ENCODE results near the gene FSTL3.
"Not testable (repeated sequence)": the region's sequence is repeated elsewhere in the genome, so short reads cannot be mapped to it uniquely, and the experiment has no call there.

The FSTL3 gene

DNA sequence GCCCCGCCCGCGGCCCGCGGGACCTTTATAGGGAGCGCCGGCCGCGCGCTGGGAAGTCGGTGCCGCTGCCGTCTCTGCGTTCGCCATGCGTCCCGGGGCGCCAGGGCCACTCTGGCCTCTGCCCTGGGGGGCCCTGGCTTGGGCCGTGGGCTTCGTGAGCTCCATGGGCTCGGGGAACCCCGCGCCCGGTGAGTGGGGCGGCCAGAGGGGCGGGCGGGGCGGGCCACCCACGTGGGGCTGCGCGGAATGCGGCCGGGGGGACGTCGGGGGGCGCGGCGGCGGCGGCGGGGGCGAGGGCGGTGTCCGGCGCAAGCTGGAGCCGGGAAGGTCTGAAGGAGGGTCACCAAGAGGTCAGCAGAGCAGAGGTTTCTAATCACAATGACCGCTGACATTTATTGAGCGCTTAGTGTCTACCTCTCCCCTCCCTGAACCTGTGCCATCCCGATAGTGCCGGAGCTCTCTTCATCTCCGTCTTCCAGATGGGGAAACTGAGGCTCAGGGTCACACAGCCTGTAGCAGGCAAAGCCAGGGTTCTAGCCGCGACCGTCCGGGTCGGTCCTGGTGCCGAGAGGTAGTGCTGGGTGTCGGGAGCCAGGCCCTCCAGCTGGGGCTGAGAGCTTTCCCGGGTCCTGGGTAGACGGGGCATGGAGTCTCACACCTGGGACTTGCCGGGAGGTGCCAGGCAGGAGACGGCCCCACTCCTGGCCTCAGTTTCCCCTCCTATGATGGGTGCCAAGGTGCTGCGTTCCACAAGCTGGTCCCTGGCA, at the start of gene FSTL3:
TSS of gene FSTL3 (plus strand) at position 54 of the 767 bp plus-strand sequence. CDS start at position 86, 32 bp downstream.
- no peak for DNase-seq

DNA sequence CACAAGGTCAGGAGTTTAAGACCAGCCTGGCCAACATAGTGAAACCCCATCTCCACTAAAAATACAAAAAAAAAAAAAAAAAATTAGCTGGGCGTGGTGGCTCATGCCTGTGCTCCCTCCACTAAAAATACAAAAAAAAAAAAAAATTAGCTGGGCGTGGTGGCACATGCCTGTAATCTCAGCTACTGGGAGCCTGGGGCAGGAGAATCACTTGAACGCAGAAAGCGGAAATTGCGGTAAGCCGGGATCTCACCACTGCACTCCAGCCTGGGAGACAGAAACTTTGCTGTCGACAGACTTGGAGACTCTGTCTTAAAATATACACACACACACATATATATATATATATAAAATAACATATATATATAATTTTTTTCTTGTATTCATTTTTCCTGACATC, 49.6 kb upstream of the FSTL3 start:
- DNase-seq, result not testable (repeated sequence)

DNA sequence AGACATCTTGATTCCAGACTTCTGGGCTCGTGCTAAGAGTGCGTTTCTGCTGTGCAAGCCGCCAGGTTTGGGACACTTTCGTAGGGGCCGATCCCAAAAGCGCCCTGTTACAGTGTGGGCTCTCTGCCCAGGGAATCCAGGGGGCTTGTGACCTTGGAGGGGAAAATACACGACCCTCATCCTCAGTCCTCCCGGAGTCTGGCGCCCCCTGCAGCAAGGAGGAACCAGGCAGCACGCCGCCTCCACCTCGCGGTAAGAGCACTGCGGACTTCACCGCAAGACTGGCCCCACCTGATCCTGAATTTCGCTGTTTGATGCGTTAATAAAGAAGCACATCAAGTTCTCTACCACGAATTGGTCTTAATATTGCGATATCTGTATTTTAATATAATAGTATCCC, 48.0 kb upstream of the FSTL3 start:
- DNase-seq, result no peak

DNA sequence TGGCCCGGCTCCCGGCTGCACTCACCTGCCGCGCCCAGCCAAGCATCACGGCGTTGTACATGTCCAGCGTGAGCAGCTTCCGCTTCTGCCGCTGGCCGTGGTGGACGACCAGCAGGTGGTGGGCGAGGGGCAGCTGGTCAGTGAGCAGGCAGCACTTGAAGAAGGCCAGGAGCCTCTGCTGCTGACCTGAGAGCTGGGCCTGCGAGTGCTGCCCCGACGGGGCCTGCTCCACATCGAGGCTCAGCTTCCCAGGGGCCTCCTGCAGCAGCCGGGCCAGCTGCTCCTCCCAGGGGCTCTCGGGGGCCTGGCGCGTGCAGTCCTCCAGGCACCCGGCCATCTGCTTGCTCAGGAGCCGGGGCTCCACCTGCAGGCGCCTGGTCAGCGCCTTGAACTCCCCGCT, 46.7 kb upstream of the FSTL3 start:
- not testable (repeated sequence) for DNase-seq

DNA sequence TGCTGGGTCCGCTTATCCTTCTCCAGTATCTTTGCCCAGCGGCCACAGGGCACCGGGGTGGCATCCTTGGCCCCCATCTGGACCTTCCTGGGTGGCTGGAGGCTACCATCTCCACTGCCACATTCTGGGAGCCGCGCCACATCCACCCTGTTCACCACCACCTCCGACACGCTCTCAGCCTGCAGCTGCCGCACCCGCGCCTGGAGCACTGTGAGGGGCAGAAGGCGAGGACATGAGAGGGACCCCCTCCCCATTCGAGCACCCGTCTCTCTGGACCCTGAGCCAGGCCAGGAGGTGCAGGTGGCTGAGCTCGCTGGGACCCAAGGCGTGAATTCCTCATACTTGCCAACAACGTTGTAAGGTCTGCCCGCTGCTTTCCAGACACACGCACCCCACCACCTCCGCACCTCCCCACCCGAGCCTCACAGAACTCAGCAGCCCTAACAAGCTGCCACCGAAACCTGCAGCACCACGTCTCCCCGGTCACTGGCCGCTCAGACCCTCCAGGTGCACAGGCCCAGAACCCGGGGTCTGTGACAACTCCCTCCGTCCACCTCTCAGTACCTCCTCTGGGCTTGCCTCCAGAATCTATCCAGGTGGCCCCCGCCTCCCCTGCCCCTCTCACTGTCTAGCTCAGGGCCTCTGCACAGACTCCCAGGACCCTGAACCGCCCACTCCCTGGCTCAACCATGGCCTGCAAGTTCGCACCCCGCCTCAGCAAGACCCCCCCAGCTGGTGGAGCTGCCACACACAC, 46.1 kb upstream of the FSTL3 start:
- DNase-seq, result no peak

DNA sequence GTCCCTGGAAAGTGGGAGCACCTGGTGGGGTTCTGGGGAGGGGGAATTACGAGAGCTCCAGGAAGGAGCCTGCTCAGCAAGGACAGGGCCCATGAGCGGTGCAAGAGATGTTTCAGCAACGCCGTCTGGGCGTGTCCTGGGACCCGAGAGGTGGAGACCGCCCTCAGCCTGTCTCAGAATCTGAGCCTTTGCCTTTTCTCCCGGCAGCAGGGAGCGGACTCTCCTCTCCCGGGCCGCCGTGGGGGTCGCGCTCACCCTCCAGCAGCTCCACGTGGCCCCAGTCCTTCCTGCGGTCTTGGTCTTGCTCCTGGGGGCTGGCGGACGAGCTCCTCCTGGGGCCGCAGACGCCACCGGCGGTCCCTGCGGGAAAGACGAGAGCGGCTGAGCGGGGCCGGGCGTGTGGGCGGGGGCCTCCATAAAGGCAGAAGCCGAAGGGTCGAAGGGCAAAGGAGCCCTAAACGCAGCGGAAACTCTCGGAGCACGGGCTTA, 43.6 kb upstream of the FSTL3 start:
- DNase-seq, result no peak

DNA sequence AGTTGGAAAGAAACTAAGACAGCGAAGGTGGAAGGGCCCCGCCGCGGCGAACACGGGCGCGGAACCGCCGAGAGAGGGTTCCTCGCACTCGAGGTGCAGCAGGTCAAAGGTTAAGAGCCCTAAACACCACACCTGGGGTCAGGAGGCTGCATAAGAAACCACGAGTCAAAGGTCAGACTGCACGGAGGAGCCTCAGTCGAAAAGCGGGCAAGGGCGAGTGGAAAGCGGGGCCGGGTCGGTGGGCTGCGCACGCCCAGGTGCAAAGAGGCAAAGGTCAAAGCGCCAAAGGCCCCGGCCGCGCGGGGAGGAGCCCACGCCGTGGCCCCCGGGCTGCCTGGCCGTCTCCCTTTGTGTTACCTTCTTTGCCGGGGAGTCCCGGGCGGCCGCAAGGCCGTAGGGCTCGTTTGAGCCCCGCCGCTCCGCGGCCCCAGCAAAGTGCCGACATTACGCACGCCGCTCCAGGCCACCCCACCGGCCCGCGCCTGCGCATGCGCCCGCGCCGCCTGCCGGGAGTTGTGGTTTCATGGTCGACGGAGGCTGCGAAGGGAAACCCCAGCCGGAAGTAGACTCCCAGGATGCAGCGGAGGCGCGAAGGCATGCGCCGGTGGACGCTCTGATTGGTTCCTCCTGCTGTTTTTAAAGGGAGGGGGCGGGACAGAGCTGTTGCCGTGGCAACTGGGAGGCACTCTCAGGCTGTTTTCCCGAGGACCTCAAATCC, 43.0 kb upstream of the FSTL3 start, which contains the start of gene POLRMT:
TSS of gene POLRMT (minus strand) at position 470 of the 718 bp plus-strand sequence. CDS start at position 445, 25 bp downstream.
- peak; percentile 98 for DNase-seq

DNA sequence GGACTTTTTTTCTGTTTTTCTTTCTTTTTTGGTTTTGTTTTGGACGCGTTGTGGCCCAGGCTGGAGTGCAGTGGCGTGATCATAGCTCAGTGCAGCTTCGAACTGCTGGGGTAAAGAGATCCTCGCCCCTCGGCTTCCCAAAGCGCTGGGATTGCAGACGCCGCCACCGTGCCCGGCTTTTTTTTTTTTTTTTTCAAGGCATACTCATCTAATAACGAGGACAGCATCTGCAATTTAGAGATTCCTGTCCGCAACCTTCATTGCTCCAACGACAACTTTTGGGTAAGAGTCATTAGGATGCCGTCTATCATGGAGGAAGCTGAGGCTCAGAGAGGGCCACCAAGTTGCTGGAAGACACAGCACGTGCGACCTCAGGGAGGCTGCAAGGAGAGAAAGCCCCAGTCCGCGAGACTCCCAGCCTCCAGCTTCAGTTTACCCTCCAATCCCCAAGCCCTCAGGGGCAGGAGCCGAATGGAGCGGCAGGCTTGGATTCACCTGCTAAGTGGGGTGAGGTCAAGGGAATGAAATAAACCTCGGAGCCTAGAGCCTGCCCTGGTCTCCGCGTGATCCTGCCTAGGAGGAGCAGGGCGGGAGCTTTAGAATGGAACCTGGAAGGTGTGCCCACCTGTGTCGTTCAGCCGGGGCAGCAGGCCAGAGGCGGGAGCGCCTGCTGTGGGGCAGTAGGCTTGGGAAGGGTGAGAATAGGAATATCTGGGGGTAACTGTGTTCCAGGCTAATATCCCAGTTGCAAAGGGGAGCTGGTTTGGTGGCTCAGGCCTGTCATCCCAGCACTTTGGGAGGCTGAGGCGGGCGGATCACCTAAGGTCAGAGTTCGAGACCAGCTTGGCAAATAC, 42.2 kb upstream of the FSTL3 start:
- DNase-seq, result no peak

DNA sequence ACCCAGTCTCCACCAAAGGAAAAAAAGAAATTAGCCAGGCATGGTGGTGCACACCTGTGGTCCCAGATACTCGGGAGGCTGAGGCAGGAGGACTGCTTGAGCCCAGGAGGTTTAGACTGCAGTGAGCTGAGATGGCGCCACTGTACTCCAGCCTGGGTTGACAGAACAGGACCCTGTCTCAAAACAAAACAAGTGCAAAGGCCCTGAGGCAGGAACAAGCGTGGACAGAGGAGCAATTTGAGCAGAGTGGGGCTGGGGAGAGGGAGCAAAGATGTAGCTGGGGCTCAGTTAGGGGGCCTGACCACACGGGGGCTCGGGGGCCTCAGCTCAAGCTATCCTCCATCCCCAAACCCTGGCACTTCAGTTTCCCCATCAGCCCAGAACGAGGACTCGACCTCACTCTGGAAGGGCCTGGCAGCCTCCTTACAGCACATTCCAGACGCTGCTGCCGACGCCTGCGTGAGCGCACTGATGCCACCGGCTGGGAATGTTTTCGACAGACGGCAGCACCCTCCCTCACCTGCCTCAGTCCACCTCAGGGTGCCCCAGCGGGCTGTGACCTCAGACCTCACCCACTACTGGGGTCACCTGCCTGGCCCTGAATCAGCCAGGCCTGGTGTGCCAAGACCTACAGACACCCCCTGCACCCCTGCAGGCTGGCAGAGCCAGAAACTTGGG, 41.1 kb upstream of the FSTL3 start:
- DNase-seq, result no peak

DNA sequence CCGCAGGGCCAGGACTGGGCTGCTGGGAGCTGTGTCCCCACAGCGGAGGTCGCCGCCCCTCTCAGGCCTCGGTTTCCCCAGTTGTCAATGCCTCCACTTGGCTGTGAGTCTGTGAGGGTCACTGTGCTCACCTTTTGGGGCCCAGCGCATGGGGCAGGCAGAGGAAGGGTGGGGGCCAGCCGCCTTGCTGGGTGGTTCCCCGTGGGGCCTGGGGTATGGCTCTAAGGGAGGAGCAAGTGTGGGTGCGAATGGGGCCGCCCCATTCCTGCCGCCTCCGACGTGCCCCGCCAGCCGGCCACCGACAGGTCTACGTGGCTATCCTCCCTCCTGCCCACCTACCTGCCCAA, 37.3 kb upstream of the FSTL3 start:
- DNase-seq, result no peak

DNA sequence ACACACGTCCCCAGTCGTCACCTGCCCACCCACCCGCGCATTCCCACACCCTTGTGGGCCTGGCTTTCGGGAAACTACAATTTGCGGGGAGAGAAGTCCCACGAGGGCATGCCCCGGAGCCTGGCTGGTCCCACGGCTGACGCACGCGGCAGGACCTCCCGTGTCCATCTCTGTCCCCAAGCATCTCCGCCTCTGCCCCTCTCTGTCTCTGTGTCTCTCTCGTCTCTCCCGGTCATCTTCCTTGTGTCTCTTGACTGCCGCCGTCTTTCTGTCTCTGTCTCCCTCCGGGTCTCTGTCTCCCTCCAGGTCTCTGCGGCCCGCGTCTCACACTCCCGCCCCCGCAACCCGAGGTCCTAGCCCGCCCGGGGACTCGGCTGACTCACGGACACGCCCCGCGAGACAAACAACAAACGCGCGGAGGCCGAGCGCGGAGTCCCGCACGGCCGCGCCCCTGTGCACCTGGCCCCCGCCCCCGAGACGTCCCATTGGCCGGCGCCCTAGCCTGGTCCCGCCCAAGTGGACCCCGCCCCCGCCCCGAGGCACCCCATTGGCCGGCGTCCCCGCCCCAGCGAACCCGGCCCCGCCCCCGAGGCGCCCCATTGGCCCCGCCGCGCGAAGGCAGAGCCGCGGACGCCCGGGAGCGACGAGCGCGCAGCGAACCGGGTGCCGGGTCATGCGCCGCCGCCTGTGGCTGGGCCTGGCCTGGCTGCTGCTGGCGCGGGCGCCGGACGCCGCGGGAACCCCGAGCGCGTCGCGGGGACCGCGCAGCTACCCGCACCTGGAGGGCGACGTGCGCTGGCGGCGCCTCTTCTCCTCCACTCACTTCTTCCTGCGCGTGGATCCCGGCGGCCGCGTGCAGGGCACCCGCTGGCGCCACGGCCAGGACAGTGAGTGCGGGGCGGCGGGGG, 36.7 kb upstream of the FSTL3 start, which contains the start of gene FGF22:
TSS of gene FGF22 (plus strand) at position 627 of the 908 bp plus-strand sequence. CDS start at position 674, 47 bp downstream.
- peak; percentile 89 for DNase-seq

DNA sequence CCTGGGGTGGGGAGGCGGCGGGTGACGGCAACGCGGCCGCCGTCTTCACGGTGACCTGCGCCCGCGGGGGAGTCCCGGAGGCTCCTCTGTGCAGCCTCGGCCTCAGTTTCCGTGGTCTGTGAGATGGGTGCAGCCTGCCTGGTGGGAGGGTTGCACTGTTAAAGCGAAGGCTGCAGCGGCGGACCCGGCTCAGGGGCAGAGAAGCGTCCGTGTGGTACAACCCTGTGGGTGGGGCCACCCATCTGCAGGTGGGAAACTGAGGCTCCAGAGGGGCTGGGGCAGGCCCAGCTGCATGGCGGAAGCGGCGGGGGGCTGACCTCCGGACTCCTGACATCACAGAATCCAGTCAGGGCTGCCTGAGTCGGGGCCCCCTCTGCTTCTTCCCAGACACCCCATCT, 36.0 kb upstream of the FSTL3 start:
- DNase-seq, result no peak

DNA sequence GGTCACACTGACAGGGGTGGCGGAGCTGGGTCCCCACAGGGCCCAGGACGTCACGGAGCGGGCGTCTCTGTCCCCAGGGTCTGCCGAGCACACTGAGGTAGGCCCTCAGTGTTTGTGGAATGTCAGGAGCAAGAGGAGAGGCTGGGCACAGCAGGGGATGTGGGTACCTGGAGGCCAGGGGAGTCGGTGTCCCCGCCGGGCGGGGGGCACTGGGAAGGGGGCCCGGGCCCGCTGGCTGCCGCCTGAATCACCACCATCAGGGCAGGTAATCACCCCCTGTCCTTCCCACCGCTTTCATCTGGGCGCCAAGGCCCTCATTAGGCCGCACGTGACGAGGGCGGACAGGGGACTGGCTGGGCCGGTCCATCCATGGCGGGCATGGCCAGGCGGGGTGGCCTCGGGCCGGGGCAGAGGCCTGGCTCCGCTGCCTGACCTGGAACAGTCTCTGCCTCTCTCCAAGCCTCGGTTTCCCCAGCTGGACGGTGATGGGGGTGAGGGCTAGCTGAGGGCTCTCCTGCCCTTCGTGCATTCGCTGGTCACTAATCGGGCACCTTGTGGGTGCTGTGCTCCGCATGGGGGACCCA, 35.5 kb upstream of the FSTL3 start:
- DNase-seq, result no peak

DNA sequence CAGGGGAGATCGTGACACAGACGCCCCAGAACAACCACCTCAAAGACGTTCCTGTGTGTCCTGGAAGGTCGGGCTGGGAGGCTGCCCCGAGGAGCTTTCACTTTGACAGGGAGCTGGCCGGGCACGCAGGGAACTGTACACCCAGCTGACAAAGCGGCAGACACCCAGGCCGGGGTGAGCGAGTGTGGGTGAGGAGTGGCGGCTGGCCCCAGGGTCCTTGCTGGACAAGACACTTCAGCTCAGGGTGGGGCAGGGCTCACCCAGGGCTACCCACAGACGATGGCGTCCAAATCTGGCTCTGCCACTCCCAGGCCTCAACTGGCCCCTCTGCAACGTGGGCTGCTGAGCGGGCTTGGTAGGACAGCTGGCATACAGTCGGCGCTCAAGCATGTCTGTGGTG, 34.5 kb upstream of the FSTL3 start:
- DNase-seq, result no peak

DNA sequence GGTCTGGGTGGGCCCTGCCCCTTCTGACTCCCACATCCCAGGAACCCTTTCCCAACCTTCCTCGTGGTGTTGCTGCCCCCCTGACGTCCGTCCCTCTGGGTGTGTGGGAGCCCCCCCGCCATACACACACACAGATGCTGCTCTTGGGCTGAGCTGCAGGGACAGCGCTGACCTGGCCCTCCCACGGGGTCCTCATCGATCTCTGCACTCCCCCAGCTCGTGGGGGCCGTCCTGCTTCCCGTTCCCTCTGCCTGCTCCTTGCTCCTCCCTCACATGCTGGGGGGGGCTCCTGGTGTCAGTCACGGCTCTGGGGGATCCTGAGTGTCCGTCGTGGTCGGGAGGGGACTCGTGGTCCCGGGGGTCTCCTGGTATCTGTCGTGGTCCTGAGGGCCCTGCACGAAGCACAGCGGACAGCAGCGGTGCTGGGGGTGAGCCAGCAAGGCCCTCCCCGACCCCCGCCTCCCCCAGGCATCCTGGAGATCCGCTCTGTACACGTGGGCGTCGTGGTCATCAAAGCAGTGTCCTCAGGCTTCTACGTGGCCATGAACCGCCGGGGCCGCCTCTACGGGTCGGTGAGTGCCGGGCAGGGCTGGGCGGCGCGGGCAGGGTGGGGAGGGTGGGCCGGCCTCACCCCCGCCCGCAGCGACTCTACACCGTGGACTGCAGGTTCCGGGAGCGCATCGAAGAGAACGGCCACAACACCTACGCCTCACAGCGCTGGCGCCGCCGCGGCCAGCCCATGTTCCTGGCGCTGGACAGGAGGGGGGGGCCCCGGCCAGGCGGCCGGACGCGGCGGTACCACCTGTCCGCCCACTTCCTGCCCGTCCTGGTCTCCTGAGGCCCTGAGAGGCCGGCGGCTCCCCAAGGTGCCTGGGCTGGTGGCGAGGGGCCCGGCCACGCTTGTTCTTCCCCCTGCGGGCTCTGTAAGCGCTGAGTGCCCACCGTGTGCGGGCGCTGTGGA, 33.1 kb upstream of the FSTL3 start:
- no peak for DNase-seq

DNA sequence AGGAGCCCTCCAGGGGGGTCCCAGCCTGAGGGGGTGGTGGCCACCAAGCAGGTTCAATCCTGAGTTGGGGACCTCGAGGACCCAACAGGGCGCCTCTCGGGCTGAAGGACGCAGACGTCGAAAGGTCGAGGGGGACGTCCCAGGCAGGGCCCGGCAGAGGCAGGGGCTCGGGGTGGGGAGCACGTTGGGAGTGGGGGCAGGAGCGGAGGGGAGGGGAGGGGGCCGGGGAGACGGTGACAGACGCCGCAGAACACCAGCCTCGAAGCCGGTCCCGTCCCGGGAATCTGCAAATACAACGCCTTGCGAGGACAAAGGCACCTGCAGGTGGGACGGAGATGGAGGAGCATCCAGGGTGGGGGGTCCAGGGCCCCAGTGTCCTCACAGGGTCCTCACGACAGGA, 32.5 kb upstream of the FSTL3 start:
- no peak for DNase-seq

DNA sequence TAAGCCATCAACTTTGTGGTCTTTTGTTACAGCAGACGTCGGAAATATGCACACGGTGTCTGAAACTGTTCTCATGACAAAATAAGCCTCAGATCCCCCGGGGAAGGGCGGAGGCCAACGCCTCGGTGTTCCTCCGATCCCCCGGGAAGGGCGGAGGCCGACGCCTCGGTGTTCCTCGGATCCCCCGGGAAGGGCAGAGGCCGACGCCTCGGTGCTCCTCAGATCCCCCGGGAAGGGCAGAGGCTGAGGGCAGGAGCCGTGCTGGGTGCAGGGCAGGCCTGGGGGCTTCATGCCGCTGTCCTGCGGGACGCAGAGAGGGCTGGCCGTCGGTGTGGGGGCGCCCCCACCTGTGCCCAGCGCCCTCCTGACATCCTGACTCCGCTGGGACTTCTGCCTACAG, 31.8 kb upstream of the FSTL3 start:
- no peak for DNase-seq

DNA sequence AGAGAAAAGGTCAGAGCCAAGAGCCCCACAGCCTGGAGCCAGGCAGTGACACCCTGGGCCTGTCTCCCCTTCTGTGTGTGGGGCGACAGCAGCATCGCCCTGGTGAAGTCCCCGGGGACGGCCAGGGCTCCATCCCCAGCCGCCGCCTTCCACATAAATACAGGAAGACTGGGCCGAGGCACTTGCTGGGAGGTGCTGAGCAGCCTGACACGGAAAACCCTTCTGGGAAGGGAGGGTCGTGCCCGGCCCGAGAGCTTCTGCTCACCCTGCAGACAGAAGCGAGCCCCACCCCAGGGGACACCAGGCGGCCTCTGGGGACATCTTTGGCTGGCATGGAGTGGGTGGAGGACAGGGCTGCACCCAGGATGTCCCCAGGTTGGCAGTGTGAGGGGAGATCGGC, 31.4 kb upstream of the FSTL3 start:
- DNase-seq, result no peak
